ENCODE data around the gene PTPRO.

Gene PTPRO

GRCh38 chr12:15350643-15351042 lies 28.3 kb downstream of the PTPRO start:
- no peak for DNase-seq (ENCODE audit: low spot score)

- DNase-seq (ENCODE audit: low spot score) = no peak
Measured at GRCh38 chr12:15355766-15356165, 33.5 kb downstream of the PTPRO start.

- no peak for DNase-seq (ENCODE audit: low spot score)
Measured at GRCh38 chr12:15356951-15357364, 34.6 kb downstream of the PTPRO start.

GRCh38 chr12:15364221-15365160 lies 42.2 kb downstream of the PTPRO start:
- DNase-seq (ENCODE audit: low spot score) = no peak

GRCh38 chr12:15368812-15369211 lies 46.5 kb downstream of the PTPRO start:
- no peak for DNase-seq (ENCODE audit: low spot score)

GRCh38 chr12:15372352-15372751 lies 50.0 kb downstream of the PTPRO start:
- no peak for DNase-seq (ENCODE audit: low spot score)

- DNase-seq (ENCODE audit: low spot score) = no peak
Measured at GRCh38 chr12:15387772-15388171, 65.5 kb downstream of the PTPRO start.

GRCh38 chr12:15389561-15389960 lies 67.3 kb downstream of the PTPRO start:
- no peak for DNase-seq (ENCODE audit: low spot score)

- DNase-seq (ENCODE audit: low spot score) = no peak
Measured at GRCh38 chr12:15393037-15393436, 70.7 kb downstream of the PTPRO start.

- DNase-seq (ENCODE audit: low spot score) = no peak
Measured at GRCh38 chr12:15393995-15394394, 71.7 kb downstream of the PTPRO start.

- DNase-seq (ENCODE audit: low spot score) = no peak
Measured at GRCh38 chr12:15404485-15404884, 82.2 kb downstream of the PTPRO start.

GRCh38 chr12:15405606-15406005 lies 83.3 kb downstream of the PTPRO start:
- no peak for DNase-seq (ENCODE audit: low spot score)

GRCh38 chr12:15407025-15407424 lies 84.7 kb downstream of the PTPRO start:
- no peak for DNase-seq (ENCODE audit: low spot score)

GRCh38 chr12:15411842-15412241 lies 89.5 kb downstream of the PTPRO start:
- DNase-seq (ENCODE audit: low spot score) = no peak

- DNase-seq (ENCODE audit: low spot score) = no peak
Measured at GRCh38 chr12:15417691-15418090, 95.4 kb downstream of the PTPRO start.

GRCh38 chr12:15423629-15424028 lies 101.3 kb downstream of the PTPRO start:
- DNase-seq (ENCODE audit: low spot score) = no peak

GRCh38 chr12:15427913-15428312 lies 105.6 kb downstream of the PTPRO start:
- no peak for DNase-seq (ENCODE audit: low spot score)

- no peak for DNase-seq (ENCODE audit: low spot score)
Measured at GRCh38 chr12:15428632-15429031, 106.3 kb downstream of the PTPRO start.

GRCh38 chr12:15429262-15429661 lies 107.0 kb downstream of the PTPRO start:
- no peak for DNase-seq (ENCODE audit: low spot score)

- DNase-seq (ENCODE audit: low spot score) = no peak
Measured at GRCh38 chr12:15435597-15435996, 113.3 kb downstream of the PTPRO start.

GRCh38 chr12:15439459-15439858 lies 117.2 kb downstream of the PTPRO start:
- DNase-seq (ENCODE audit: low spot score) = no peak

GRCh38 chr12:15443050-15443449 lies 120.7 kb downstream of the PTPRO start:
- no peak for DNase-seq (ENCODE audit: low spot score)

- no peak for DNase-seq (ENCODE audit: low spot score)
Measured at GRCh38 chr12:15443611-15444010, 121.3 kb downstream of the PTPRO start.

- no peak for DNase-seq (ENCODE audit: low spot score)
Measured at GRCh38 chr12:15444523-15444922, 122.2 kb downstream of the PTPRO start.
